HEK293 (cell line): Measurements from ENCODE around the gene PRDM15.

Source experiments
- ZNF24 ChIP-seq: fragments of 450-650 bp; formaldehyde crosslinking; IDR thresholded peaks from 2 replicates; pipeline ENCODE4 v1.5.1; 2016; ENCODE audit warnings: missing biosample characterization, missing genetic modification characterization
- TF ChIP-seq, protein P1 (sequence below): fragments of 450-650 bp; formaldehyde crosslinking; IDR thresholded peaks from 2 replicates; pipeline ENCODE4 v1.5.1; 2016; ENCODE audit warnings: missing biosample characterization, missing genetic modification characterization

DNA sequence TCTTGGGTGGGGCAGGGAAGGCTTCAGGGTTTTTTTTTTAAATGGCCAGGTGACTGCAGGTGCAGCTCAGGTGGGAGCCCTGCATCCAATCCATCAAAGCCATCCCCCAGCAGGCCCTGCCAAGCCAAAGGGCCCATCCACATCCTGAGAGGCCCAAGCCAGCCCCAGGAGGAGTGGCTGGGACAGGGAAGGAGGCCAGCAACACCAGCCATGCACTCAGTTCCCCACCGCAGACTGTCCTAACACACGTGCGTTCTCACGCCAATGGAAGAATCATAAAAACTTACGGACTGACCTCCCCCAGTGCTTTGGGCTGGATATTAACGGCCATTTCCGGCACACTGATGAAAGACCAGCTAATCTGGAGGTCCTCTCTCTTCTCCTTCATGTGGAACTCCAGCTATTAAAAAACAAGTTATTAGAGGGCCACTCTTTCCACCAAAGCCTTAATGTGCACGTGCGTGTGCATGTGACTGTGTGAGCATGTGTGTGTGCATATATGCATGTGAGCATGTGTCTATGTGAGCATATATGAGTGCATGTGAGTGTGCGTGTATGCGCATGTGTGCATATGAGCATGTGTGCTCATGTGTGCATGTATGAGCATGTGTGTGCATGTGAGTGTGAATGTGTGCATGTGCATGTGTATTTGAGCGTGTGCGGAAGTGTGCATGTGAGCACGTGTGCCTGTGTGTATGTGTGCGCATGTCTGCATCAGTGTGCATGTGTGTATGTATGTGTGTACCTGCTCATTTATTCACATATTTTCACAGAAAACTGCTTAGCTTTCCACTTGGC is 39.6 kb upstream of the PRDM15 start:
- TF ChIP-seq ZNF24 (tag by site-specific recombination), result no peak
- TF ChIP-seq, protein P1, sequence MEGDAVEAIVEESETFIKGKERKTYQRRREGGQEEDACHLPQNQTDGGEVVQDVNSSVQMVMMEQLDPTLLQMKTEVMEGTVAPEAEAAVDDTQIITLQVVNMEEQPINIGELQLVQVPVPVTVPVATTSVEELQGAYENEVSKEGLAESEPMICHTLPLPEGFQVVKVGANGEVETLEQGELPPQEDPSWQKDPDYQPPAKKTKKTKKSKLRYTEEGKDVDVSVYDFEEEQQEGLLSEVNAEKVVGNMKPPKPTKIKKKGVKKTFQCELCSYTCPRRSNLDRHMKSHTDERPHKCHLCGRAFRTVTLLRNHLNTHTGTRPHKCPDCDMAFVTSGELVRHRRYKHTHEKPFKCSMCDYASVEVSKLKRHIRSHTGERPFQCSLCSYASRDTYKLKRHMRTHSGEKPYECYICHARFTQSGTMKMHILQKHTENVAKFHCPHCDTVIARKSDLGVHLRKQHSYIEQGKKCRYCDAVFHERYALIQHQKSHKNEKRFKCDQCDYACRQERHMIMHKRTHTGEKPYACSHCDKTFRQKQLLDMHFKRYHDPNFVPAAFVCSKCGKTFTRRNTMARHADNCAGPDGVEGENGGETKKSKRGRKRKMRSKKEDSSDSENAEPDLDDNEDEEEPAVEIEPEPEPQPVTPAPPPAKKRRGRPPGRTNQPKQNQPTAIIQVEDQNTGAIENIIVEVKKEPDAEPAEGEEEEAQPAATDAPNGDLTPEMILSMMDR (tag by site-specific recombination), result no peak
